ENCODE data around the gene TUT7.
"Not testable (repeated sequence)": the region's sequence is repeated elsewhere in the genome, so short reads cannot be mapped to it uniquely, and the experiment has no call there.

TUT7 gene

GRCh38 chr9:86298873-86299272 is 55.3 kb downstream of the TUT7 start:
- DNase-seq = no peak

- not testable (repeated sequence) for DNase-seq
Observed at GRCh38 chr9:86290341-86290740, 63.9 kb downstream of the TUT7 start.

- DNase-seq = no peak
Observed at GRCh38 chr9:86288499-86289198, 65.6 kb downstream of the TUT7 start.

DNA sequence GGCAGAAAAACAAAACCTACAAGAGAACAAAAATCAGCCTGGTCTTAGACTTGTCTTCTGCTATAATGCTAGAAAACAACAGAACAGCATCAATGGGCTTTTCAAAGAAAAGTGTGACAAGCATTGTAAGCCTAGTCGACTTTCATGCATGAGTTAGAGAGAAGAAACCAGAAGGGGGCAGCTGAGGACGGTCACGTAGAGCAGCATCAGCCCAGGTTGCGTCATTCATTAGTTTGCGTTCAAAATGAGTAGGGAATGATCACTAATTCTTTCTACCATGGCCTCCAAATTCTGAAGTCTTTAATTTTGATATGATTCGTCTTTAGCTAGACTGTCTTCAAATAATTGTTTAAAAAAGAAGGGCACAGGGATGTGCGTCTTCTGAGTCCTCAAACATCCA is 67.2 kb downstream of the TUT7 start:
- DNase-seq = peak; percentile 21

DNA sequence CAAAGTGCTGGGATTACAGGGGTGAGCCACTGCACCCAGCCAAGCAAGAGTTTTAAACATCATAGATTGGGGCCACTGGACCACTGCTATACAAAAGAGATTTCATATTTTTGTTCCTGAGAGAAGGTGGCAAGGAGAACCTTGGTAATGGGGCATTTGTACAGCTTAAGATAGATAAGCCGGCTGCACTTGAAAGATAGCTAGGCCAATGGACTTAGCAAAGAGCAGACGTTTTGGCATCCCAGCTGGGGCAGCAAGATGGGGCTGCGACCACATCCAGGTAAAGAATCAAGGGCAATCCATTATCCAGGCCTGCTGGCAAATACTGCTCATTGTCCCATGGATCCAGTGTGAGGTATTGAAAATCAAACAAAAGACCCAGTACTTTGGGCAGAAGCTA is 67.9 kb downstream of the TUT7 start:
- no peak for DNase-seq

GRCh38 chr9:86285261-86285660 is 68.9 kb downstream of the TUT7 start:
- no peak for DNase-seq

DNA sequence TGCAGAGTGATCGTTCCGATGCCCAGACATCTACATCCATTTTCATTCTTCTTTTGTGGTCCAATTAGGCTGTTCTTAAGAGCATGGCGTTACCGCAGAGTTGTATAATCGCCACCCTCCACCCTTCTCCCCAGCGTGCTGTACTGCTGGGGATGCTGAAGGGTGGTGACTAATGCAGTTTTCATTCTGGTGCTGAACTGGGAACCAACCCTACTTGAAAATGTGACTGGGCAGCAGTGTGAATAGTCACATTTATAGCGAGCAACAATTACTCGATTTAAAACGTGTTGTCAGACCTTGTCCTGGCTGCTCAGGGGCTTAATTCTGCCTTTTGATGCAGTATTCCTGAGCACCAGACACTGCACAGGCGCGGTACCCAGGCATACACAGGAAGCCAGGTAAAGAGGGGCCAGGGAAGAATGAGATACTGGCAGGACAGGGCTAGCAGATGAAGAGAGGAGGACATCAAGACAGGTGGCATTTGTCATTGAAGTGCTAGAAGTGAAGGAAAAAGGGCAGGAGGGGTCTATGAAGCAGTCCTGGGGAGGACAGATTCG is 71.2 kb downstream of the TUT7 start:
- no peak for DNase-seq

GRCh38 chr9:86282077-86282978 is 71.9 kb downstream of the TUT7 start, which contains the start of gene ISCA1:
Gene ISCA1, minus strand, starts transcription at chr9:86282538. Its CDS starts 80 bp downstream, at chr9:86282458.
- peak; percentile 21 for DNase-seq

DNA sequence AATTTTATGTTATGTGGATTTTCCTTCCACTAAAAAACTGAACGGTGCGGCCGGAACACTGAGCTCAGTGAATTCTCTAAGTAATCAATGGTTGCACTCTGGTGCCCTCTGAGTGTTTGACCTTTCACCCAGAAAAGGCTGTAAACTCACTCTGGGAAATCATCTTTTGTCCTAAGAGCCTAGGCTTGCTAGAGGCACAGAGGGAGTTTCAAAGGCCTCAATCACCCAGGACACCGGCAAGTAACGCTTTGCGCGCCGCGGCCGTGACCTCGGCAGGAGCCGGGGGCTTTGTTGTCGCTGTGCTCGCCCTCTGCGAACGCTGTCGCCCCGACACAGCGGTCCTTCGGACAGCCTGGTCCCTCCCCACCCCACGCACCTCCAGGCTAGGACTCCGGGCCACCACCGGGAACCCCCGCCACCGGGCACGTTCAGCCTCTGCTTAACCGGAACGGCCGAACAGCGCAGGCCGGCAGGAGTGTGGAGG is 72.6 kb downstream of the TUT7 start:
- DNase-seq = no peak

GRCh38 chr9:86280580-86280979 is 73.6 kb downstream of the TUT7 start:
- DNase-seq = no peak

DNA sequence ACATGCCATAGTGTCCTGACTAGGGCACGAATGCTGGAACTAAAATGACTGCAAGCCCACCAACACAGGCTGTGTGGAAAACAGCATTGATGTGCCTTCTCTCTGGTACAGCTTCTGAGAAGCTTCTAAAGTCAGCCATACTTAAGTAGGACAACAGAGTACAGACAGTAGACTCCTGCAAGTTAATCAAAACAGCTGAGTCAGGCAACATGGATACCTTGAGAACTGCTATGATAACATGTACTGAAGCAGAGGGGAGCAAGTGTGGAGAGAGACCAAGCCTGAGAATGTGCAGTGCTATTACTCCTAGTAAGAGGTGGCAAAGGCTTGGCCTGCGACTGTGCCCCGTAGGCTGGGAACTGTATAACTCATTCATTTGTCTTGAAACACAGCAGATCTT is 74.4 kb downstream of the TUT7 start:
- no peak for DNase-seq

DNA sequence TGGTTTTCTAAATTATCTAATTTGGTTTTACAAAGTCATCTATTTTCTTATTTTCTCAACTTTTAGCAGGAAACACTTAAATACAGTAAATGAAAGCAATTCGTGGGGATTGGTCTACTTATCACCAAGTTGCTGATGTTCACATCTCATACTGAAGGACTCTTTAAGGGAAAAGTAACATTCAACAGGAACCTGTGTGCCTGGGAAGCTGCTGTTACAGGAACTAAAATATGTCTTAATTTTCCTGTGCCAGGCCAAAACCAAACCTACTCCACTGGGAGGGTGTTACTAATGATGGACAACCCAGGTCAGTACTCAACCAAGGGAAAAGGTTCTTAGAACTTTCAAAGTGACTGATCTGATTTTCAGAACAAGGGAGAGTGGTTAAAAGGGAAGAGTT is 77.1 kb downstream of the TUT7 start:
- no peak for DNase-seq

- DNase-seq = no peak
Observed at GRCh38 chr9:86275962-86276361, 78.2 kb downstream of the TUT7 start.

DNA sequence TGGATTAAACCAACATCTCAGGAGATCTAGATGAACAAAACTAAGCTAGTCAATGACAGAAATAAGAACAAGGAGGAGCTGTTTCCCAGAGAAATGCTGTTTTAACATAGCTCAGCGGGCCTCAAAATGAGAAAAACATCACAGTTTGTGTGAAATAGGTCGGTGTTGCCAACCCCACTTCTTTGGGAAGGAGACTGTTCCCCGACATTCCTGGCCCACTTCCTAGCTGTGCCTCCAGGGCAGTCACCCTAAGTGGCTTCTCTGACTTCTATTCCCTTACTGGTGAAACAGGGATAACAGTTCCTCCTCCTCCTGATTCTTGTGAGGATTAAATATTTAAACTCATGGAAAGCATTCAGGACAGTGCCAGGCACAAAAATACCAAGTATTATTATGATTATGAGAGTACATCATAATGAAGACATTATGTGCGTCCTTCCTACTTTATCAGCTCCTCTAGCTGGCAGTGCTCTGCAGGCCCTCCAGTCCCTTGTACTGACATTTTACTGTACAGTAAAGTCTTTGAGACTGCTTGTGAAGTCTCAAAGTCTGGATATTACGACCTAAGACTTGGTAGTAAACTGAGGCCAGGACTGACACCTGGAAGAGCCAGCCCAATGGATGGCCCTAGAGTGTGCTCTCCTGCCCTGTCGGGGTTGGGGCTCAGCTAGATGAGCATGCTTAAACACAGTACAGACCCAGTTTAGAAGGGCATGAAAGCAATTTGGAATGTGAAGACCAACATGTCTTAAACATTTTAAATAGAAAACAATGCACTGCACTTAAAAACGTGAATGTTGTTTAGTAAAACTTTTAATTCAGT is 79.2 kb downstream of the TUT7 start:
- DNase-seq = no peak

GRCh38 chr9:86272221-86272620 is 82.0 kb downstream of the TUT7 start:
- no peak for DNase-seq

DNA sequence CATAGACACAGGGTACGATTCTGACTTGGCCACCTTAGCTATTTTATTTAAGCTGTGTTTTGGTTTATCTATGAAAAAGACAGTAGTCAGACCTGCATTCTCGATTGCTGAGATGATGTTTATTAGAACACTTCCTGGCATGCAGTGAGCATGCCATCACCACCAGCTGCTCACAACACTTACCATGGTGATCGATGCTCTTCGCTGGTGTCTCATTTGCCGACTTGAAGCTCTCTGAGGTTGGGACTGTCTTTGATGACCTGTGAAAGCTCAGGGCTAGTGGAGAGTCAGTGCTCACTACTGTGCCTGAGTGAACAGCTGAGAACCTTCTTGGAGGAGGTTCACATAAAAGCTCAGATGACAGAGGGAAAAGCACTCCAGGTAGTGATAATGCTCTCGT is 90.3 kb downstream of the TUT7 start:
- DNase-seq = no peak

GRCh38 chr9:86262492-86262891 is 91.7 kb downstream of the TUT7 start:
- DNase-seq = no peak

DNA sequence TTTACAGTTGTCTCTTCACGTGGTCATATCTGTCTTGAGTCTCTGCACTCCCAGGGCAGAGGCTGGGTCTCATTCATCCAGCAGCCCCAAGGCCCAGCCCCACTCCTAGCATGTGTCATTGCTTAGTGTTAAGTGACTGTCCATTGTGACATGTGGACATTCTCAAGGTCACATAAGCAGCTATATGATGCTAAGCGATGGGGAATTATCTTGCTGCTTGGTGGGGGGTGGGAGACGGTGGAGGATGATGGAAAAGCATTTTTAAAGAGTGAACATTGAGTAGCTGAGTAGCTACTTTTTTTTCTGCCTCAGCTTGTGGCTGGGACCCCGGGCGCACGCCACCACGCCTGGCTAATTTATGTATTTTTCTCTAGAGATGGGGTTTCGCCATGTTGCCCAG is 94.7 kb downstream of the TUT7 start, which contains the start of gene C9orf153:
C9orf153 (minus strand) TSS at position 101 of the 400 bp plus-strand sequence. CDS start 30,054 bp downstream, outside the sequence.
- no peak for DNase-seq

- DNase-seq = peak; percentile 54
Observed at GRCh38 chr9:86257391-86257790, 96.8 kb downstream of the TUT7 start.

DNA sequence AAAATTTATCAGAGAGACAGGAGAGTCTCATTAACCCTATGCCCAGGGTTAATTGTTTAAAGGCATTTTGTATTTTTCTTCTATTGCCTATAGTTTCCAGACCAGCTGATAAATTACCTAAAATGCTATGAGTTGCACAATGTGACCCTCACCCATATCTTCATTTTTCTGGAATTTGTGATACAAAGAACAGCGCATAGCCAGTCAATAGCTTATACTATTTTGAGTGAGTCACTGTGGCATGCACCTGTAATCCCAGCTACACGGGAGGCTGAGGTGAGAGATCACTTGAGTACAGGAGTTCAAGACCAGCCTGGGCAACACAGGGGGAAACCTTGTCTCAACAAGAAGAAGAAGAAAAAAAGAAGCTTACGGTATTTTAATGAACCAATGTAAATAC is 97.6 kb downstream of the TUT7 start:
- DNase-seq = no peak

GRCh38 chr9:86253577-86253976 is 100.6 kb downstream of the TUT7 start:
- no peak for DNase-seq

DNA sequence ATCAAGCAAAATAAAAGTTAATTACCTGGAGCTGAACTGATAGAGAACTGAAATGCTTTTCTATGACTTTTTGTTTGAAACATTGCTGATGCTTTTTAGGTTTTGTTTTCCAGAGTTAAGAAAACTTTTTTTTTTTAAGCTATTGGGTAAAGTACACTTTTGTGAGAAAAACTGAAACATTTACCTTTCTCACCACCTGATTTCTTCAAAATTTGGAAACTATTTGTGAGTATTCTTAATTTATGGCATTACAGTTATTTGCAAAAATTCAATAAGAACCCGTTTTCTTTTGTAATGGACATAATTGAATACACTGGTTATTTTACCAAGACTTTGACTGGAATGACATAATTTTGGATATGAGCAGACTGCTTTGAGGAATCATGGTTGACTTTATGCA is 101.3 kb downstream of the TUT7 start:
- no peak for DNase-seq

DNA sequence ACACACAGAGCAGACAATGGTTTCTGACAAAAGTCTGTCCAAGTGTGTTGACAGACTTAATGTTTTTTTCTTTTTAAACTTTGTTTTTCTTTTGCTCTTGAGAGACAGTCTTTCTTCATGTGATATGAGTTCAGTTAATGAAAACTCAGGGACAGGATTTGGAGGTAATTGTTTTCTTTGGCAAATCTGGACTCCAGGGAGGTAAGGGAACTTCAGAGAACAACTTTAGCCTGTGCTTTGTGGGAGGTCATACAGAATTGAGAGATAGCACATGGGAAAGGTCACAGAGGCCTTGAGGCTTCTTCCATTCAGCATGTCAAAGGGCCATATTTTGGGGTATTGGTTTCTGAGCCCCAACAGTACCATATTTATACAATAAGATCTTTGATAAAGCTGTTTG is 104.1 kb downstream of the TUT7 start:
- no peak for DNase-seq
